Measurements from ENCODE around the gene PPP6R2. TPM values are rescaled to one million over a fixed set of nuclear protein-coding genes. Genes with fewer than 3 reads are reported as not detected.
A peak's percentile ranks its signal among the peaks of the same experiment; 100 is the strongest.

The PPP6R2 gene
- total and polyA plus RNA-seq, 12 donors = 34.7 to 51.5 (median 37.7) TPM

- Histone ChIP-seq H3K27me3 (no peaks in the 10 kb centered on the region), H3K4me3 (no peak overlapping the region), H3K27ac (no peak overlapping the region), H3K4me1 (peaks cover 0 to 12% (median 9%) of the 10 kb centered on the region in 9 donors), H3K9me3 (no peaks in the 10 kb centered on the region), H3K36me3 (no peaks in the 10 kb centered on the region)
- DNase-seq (no peak), ATAC-seq (no peak)
- TF ChIP-seq CTCF (IDR thresholded peaks at IDR 0.05) = no peak
- intact Hi-C loops (cut with DNase I) = loop anchor here in 7 of 10 donors (5.0 kb wide), 3 partner anchors 68 to 88 kb away; partner anchors contain the start of genes HDAC10 (in 4 of the 7) and MAPK11 (in 3 of the 7)
- WGBS, 2 donors = 72 to 79% methylated on average over 12 of the region's 12 CpGs
These were observed 2.9 kb upstream of the PPP6R2 start for GRCh38 chr22:50339945-50340879.

DNA sequence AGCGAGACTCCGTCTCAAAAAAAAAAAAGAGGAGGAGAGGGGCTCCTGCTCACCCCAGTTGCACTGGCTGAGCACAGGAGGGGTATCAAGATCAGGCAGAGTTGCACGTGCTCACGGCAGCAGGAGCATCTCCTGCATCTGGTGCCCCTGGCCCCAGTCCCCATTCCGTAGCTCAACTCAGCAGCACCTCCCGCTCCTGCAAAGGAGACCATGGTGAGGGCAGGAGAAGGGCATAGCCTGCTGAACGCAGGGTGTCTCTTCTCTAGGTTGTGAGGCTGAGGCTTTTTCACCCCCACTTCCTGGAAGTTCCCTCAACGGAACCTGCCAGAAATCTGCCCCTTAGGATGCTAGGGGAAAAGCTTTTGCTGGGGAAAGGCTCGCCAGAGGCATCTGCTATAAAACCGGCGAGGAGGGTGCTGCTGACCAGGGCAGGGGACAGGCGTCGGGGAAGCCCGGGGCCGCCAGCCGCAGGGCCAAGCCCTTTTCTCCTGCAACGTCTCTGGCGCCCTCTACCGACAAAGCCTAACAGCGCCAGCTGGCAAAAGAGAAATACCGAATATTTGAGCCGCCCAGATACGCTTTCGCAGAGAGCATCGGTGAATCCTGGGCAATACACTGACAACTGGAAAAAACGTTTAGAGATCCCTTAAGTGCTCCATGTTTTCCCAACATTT, 1.0 kb upstream of the PPP6R2 start:
- WGBS, 2 donors = 8 to 12% methylated on average over 23 to 26 of the region's 26 CpGs
- H3K4me3 ChIP-seq = peak overlapping the region in 9 of 10 donors; percentile 69 to 98 (median 78)
- peaks cover 0 to 19% (median 12%) of the 10 kb centered on the region in 9 donors for H3K4me1 ChIP-seq
- H3K36me3 ChIP-seq = peaks cover 0 to 3% (median 0%) of the 10 kb centered on the region in 9 donors
- ATAC-seq = peak; percentile 71 to 90 (median 84)
- peak; percentile 93 to 99 (median 97) for TF ChIP-seq CTCF (IDR thresholded peaks at IDR 0.05)
- H3K27ac ChIP-seq = peak overlapping the region in 9 of 10 donors; percentile 56 to 91 (median 79)
- H3K9me3 ChIP-seq = no peaks in the 10 kb centered on the region
- DNase-seq = peak; percentile 88 to 89
- intact Hi-C loops (cut with DNase I) = loop anchor here in 7 of 10 donors (1.0 to 5.0 kb wide), 6 partner anchors 68 to 101 kb away; partner anchors contain the start of genes MAPK11 (in 3 of the 7), HDAC10 (in 2 of the 7) and TUBGCP6 (in 2 of the 7)
- H3K27me3 ChIP-seq = no peaks in the 10 kb centered on the region

DNA sequence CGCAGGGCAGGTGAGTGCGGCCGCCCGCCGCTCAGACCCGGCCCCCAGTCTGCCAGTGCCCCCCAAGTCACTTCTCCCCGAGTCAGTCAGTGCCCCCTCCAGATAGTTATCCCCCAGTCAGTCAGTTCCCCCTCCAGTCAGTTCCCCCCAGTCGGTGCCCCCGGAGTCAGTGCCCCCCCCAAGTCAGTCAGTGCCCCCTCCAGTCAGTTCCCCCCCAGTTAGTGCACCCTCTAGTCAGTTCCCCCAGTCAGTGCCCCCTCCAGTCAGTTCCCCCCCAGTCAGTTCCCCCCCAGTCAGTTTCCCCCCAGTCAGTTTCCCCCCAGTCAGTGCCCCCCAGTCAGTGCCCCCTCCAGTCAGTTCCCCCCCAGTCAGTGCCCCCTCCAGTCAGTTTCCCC, 411 bp downstream of the PPP6R2 start:
- Histone ChIP-seq H3K27ac (peak overlapping the region in 9 of 10 donors; percentile 64 to 91 (median 79)), H3K36me3 (peaks cover 0 to 5% (median 0%) of the 10 kb centered on the region in 9 donors), H3K27me3 (no peaks in the 10 kb centered on the region), H3K4me3 (peak overlapping the region; percentile 25 to 98 (median 78)), H3K4me1 (peaks cover 0 to 21% (median 12%) of the 10 kb centered on the region in 9 donors), H3K9me3 (no peaks in the 10 kb centered on the region)
- intact Hi-C loops (cut with DNase I) = loop anchor here in 7 of 10 donors (2.0 to 5.0 kb wide), 5 partner anchors 71 to 103 kb away; partner anchors contain the start of genes MAPK11 (in 3 of the 7), HDAC10 (in 2 of the 7) and TUBGCP6 (in 2 of the 7)
- TF ChIP-seq CTCF (IDR thresholded peaks at IDR 0.05) = no peak
- no peak for DNase-seq
- 1 to 3% methylated on average over 4 to 9 of the region's 9 CpGs for WGBS, 2 donors
- no peak for ATAC-seq

DNA sequence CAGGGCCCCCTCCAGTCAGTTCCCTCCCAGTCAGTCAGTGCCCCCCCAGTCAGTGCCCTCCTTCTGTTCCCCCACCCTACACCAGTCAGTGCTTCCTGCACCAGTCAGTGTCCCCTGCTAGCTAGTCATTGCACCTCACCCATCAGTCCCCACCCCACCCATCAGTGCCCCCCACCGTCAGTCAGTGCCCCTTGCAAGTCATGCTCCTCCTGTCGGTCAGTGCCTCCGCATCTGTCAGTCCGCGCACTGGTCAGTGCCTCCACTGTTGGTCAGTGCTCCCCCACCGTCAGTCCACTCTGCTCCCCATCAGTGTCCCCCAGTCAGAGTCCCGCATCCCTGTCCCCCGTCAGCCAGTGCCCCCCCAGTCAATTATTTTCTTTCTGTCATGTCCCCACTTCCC, 3.3 kb downstream of the PPP6R2 start:
- Histone ChIP-seq H3K4me3 (no peak overlapping the region), H3K36me3 (peaks cover 0 to 7% (median 0%) of the 10 kb centered on the region in 9 donors), H3K9me3 (no peaks in the 10 kb centered on the region), H3K4me1 (peaks cover 0 to 21% (median 12%) of the 10 kb centered on the region in 9 donors), H3K27ac (no peak overlapping the region), H3K27me3 (no peaks in the 10 kb centered on the region)
- TF ChIP-seq CTCF (IDR thresholded peaks at IDR 0.05) = no peak
- intact Hi-C loops (cut with DNase I) = no loop called here
- ATAC-seq (no peak), DNase-seq (no peak)
- 75 to 76% methylated on average over 8 of the region's 8 CpGs for WGBS, 2 donors

All from heart right ventricle (tissue), 16 donors.